ENCODE measurements around the gene SPOP.
"Not testable (repeated sequence)": the region's sequence is repeated elsewhere in the genome, so short reads cannot be mapped to it uniquely, and the experiment has no call there.

The SPOP gene

DNA sequence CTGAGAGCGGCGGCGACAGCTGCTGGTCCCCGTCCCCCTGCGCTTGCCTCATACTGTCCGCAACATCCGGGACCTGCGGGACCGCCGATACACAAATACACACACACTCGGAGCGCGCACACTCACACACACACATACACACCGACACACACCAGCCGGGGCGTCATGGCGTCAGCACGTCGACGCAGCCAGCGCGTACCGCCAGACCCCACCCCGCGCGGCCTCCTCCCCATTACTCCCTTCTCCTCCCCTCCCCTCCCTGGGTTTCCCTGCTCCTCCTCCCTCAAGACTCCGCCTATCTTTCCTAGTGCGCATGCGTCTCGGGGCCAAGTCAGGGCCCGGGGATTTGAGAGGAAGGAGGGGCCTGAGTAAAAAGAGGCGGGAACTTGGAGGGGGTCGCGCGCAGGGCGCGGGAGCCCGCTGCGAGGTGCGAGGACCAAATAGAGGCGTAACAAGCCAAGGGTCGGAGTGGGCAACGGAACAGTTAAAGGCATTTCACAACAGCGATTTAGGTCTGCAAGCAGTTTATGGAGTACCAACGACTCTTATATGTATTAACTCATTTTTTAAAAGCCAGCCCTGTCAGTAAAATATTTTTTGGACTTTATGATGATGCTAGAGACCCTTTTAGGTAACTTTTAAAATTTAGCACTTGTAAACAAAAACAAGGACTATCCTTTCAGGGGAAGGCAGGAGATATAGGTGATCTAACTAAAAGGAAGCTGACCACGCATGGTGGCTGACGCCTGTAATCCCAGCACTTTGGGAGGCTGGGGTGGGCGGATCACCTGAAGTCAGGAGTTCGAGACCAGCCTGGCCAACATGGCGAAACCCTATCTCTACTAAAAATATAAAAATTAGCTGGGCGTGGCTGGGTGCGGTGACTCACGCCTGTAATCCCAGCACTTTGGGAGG, at the start of gene SPOP:
Gene SPOP (minus strand): TSS at position 165 of the 915 bp plus-strand sequence. CDS start 55,287 bp downstream, outside the sequence.
- peak; percentile 100 for DNase-seq (ENCODE audit: low read depth)
- TF ChIP-seq, protein P1, sequence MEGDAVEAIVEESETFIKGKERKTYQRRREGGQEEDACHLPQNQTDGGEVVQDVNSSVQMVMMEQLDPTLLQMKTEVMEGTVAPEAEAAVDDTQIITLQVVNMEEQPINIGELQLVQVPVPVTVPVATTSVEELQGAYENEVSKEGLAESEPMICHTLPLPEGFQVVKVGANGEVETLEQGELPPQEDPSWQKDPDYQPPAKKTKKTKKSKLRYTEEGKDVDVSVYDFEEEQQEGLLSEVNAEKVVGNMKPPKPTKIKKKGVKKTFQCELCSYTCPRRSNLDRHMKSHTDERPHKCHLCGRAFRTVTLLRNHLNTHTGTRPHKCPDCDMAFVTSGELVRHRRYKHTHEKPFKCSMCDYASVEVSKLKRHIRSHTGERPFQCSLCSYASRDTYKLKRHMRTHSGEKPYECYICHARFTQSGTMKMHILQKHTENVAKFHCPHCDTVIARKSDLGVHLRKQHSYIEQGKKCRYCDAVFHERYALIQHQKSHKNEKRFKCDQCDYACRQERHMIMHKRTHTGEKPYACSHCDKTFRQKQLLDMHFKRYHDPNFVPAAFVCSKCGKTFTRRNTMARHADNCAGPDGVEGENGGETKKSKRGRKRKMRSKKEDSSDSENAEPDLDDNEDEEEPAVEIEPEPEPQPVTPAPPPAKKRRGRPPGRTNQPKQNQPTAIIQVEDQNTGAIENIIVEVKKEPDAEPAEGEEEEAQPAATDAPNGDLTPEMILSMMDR (conservative IDR thresholded peaks at IDR 0.05; ENCODE audit: low read depth, low read length) = no peak
- peak within 1 kb of the TSS; percentile 73 for H3K4me3 ChIP-seq (ENCODE audit: low read depth, low read length)

DNA sequence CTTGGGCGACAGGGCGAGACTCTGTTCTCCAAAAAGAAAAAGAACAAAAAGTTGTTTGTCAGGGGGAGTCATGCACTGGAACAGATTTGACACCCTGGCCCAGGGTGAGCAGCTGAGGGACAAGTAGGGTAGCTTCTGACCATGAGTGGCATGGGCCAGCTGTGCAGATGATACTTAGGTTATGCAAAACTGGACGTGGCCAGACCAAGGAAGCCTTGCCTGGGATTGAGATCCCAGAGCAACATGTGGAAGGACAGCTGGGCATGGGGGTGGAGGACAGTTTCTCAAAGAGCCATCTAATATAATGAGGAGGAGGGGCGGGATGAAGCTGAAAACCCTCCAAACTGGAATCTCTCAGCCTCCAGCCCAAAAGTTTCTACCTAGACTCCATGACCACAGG, 49.5 kb upstream of the SPOP start:
- no peak overlapping the region for H3K4me3 ChIP-seq (ENCODE audit: low read depth, low read length)
- no peak for DNase-seq (ENCODE audit: low read depth)
- TF ChIP-seq, protein P1 (conservative IDR thresholded peaks at IDR 0.05; ENCODE audit: low read depth, low read length) = no peak

DNA sequence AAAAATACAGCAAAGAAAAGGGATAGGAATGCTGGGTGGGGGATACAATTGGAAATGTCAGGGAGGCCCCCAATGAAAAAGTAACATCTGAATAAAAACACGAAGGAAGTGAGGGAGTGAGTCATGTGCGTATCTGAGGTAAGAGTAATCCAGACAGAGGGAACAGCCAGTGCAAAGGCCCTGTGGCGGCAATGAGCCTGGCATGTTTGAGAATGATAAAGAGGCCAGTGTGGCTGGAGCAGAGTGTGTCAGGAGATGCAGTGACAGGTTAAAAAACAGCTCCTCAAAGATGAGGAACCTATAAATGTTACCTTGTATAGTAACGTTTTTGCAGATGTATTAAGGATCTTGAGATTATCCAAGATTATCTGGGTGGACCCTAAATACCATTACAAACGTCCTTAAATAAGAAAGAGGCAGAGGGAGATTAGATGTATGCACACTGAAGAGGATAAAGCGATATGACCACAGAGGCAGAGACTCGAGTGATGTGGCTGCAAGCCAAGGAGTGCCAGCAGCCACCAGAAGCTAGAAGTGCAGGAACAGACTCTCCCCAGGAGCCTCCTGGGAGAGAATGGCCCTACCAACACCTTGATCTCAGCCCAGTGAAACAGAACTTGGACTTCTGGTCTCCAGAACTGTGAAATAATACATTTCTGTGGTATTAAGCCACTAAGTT, 47.7 kb upstream of the SPOP start:
- no peak for DNase-seq (ENCODE audit: low read depth)
- no peak overlapping the region for H3K4me3 ChIP-seq (ENCODE audit: low read depth, low read length)
- TF ChIP-seq, protein P1 (conservative IDR thresholded peaks at IDR 0.05; ENCODE audit: low read depth, low read length) = no peak

DNA sequence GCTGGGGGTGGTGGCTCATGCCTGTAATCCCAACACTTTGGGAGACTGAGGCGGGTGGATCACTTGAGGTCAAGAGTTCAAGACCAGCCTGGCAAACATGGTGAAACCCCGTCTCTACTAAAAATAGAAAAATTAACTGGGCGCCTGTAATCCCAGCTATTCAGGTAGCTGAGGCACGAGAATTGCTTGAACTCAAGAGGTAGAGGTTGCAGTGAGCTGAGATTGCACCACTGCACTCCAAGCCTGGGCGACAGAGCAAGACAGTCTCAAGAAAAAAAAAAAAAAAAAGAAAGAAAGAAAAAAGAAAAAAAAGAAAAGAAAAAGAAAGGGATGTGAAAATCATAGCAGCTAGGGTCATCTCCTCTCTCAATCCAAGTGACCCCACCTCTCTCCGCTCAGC, 46.7 kb upstream of the SPOP start:
- not testable (repeated sequence) for DNase-seq (ENCODE audit: low read depth); H3K4me3 ChIP-seq (ENCODE audit: low read depth, low read length)

DNA sequence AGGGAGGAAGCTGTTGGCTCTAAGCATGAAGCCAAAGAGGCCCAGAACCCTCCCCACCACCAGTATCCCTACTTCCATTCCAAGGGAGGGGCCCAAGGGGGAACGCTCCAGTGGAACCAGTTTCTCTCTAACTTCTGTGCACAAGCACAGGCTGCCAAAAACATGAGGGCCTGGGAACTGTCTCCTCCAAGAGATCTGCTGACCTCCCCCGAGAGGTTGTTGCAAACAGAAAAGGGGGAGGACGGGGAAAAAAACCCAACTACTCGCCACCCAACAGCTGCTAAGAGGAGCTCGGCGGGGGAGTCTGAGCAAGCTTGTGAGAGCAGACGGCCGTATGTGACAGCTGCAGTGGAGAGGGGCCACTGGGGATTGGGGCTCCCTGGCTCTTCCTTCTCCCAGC, 45.5 kb upstream of the SPOP start:
- H3K4me3 ChIP-seq (ENCODE audit: low read depth, low read length) = no peak overlapping the region
- TF ChIP-seq, protein P1 (conservative IDR thresholded peaks at IDR 0.05; ENCODE audit: low read depth, low read length) = no peak
- no peak for DNase-seq (ENCODE audit: low read depth)

DNA sequence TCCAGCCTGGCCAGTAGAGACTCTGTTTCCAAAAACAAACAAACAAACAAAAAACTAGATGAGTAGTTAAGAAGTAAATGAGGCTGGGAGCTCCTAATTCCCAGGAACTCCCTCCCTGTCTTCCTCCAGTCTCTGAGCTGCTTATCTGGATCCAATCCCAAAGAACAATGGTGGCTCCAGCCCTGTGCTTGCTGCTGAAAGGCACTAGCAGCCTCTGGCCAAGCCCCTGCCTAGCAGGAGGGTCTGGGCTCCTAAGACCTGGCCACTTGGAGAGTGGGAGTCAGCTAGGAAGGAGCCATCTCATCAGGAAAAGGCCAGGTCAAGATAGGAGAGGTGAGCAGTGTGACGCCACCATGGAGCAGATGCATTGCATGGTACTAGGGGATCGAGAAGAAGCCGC, 44.2 kb upstream of the SPOP start:
- H3K4me3 ChIP-seq (ENCODE audit: low read depth, low read length) = no peak overlapping the region
- TF ChIP-seq, protein P1 (conservative IDR thresholded peaks at IDR 0.05; ENCODE audit: low read depth, low read length) = no peak
- DNase-seq (ENCODE audit: low read depth) = no peak

DNA sequence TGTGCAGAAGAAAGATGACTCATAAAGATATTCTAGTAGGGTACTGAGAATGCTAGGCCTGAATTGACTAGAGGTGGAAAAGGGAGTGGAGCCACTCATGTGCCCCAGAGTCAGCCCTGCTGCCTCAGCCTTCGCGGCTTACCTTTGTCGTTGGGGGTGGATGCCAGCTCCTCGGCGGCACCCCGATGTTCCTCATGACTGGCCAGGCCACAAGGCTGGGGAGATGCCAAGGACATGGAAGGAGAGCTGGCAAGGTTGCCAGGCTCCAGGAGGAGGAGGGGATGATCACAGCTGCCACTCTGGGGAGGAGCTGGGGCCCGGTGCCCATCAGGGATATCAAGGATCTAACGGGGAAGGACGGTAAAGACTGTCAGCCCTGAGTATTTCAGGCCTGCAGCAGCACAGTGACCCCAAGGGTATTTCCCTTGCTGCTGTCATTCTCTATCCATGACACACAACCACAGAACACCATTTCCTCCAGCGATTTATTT, 39.5 kb upstream of the SPOP start:
- TF ChIP-seq, protein P1 (conservative IDR thresholded peaks at IDR 0.05; ENCODE audit: low read depth, low read length) = no peak
- no peak overlapping the region for H3K4me3 ChIP-seq (ENCODE audit: low read depth, low read length)
- no peak for DNase-seq (ENCODE audit: low read depth)

Data from choroid plexus epithelial cell (primary cell).